ENCODE data around the gene TSHZ2. TPM values are rescaled to one million over a fixed set of nuclear protein-coding genes. Genes with fewer than 3 reads are reported as not detected.

TSHZ2 gene
- total and polyA plus RNA-seq, 2 donors (not counting 3 experiments of a cell fraction or from before 2014, with no cell fraction given): not detected

DNA sequence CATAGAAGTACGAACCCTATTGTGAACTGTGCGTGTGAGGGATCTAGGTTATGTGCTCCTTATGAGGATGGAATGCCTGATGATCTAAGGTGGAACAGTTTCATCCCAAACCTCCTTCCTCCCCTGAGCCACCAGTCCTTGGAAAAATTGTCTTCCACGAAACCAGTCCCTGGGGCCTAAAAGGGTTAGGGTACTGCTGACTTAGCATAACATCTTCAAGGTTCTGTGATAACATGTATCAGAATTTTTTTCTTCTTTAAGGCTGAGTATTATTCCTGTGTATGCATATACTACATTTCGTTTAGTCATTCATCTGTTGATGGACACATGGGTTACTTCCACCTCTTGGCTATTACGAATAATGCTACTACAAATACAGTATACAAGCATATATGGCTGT lies 80.2 kb downstream of the TSHZ2 start:
- Histone ChIP-seq H3K36me3 (ENCODE audit: control insufficient read depth in 2 of 2, extremely low read depth in 1 of 2, insufficient read depth in 2 of 2, low read length in 2 of 2) (no peaks in the 10 kb centered on the region), H3K9ac (replicated peaks; ENCODE audit: extremely low read depth, insufficient read depth, low read length) (no peak overlapping the region), H3K4me1 (ENCODE audit: control insufficient read depth, extremely low read depth, insufficient read depth, low read length) (no peaks in the 10 kb centered on the region), H3K9me1 (replicated peaks; ENCODE audit: control insufficient read depth, extremely low read depth, insufficient read depth, low read length) (no peaks in the 10 kb centered on the region), H4K20me1 (replicated peaks; ENCODE audit: control insufficient read depth, extremely low read depth, insufficient read depth, low read length) (no peaks in the 10 kb centered on the region), H2AFZ (ENCODE audit: low read depth, low read length) (no peak overlapping the region), H3K4me2 (ENCODE audit: insufficient read depth, low read length) (no peak overlapping the region), H3K27ac (ENCODE audit: insufficient read depth, low read depth, low read length) (no peak overlapping the region), H3K9me3 (replicated peaks; ENCODE audit: control insufficient read depth, insufficient read depth, low read length) (no peaks in the 10 kb centered on the region), H3K27me3 (ENCODE audit: control insufficient read depth in 2 of 2, insufficient read depth in 2 of 2, low read length in 2 of 2) (no peaks in the 10 kb centered on the region), H3K79me2 (ENCODE audit: control insufficient read depth, insufficient read depth, low read length) (no peaks in the 10 kb centered on the region), H3K4me3 (replicated peaks in 1 of 3; ENCODE audit: insufficient read depth in 1 of 3, low read depth in 1 of 3, low read length in 3 of 3) (no peak overlapping the region)
- POLR2A ChIA-PET: no interaction called here
- CTCF ChIA-PET: no interaction called here
- TF ChIP-seq, protein P1, sequence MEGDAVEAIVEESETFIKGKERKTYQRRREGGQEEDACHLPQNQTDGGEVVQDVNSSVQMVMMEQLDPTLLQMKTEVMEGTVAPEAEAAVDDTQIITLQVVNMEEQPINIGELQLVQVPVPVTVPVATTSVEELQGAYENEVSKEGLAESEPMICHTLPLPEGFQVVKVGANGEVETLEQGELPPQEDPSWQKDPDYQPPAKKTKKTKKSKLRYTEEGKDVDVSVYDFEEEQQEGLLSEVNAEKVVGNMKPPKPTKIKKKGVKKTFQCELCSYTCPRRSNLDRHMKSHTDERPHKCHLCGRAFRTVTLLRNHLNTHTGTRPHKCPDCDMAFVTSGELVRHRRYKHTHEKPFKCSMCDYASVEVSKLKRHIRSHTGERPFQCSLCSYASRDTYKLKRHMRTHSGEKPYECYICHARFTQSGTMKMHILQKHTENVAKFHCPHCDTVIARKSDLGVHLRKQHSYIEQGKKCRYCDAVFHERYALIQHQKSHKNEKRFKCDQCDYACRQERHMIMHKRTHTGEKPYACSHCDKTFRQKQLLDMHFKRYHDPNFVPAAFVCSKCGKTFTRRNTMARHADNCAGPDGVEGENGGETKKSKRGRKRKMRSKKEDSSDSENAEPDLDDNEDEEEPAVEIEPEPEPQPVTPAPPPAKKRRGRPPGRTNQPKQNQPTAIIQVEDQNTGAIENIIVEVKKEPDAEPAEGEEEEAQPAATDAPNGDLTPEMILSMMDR (IDR thresholded peaks at IDR 0.05; ENCODE audit: extremely low read depth in 1 of 2, insufficient read depth in 1 of 2, low read depth in 1 of 2, low read length in 2 of 2): no peak
- TF ChIP-seq FOS (IDR thresholded peaks at IDR 0.05; ENCODE audit: borderline replicate concordance, insufficient read depth, low read length) (no peak), EZH2 (IDR thresholded peaks at IDR 0.05; ENCODE audit: borderline replicate concordance, low read depth, low read length, severe bottlenecking) (no peak), JUN (IDR thresholded peaks at IDR 0.05; ENCODE audit: borderline replicate concordance, insufficient read depth, insufficient read length, low read depth) (no peak), MYC (IDR thresholded peaks at IDR 0.05; ENCODE audit: low read depth, low read length) (no peak), POLR2AphosphoS5 (IDR thresholded peaks at IDR 0.05; ENCODE audit: insufficient read depth, low read depth, low read length) (no peak), GATA2 (IDR thresholded peaks at IDR 0.05; ENCODE audit: insufficient read depth, insufficient read length, low read depth, low read length) (no peak), POLR2A (IDR thresholded peaks at IDR 0.05; ENCODE audit: low read depth, low read length) (no peak)
- TF ChIP-seq, protein P2, sequence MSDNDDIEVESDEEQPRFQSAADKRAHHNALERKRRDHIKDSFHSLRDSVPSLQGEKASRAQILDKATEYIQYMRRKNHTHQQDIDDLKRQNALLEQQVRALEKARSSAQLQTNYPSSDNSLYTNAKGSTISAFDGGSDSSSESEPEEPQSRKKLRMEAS (IDR thresholded peaks at IDR 0.05; ENCODE audit: insufficient read depth, insufficient read length): no peak
- no TSS peak for BruUV-seq (replicated peaks)
- DNase-seq (ENCODE audit: low read depth, low spot score) (no peak), FAIRE-seq (no peak)
- dilution Hi-C loops (cut with MboI; ENCODE audit: extremely low pct_ligation_motif_present, low sequenced_read_pairs): no loop called here
- intact Hi-C loops (cut with micrococcal nuclease): no loop called here
